Hematopoietic multipotent progenitor cell treated with erythropoietin and hydrocortisone succinate and interleukin-3 and kit ligand, for 15 days (in vitro differentiated cells): Measurements from ENCODE around the gene MBD3L1.

Source experiments
- DNase-seq: peaks from one replicate; pipeline ENCODE4 v3.0.0-alpha.2; 2015; ENCODE audit warnings: low spot score

MBD3L1 gene

DNA sequence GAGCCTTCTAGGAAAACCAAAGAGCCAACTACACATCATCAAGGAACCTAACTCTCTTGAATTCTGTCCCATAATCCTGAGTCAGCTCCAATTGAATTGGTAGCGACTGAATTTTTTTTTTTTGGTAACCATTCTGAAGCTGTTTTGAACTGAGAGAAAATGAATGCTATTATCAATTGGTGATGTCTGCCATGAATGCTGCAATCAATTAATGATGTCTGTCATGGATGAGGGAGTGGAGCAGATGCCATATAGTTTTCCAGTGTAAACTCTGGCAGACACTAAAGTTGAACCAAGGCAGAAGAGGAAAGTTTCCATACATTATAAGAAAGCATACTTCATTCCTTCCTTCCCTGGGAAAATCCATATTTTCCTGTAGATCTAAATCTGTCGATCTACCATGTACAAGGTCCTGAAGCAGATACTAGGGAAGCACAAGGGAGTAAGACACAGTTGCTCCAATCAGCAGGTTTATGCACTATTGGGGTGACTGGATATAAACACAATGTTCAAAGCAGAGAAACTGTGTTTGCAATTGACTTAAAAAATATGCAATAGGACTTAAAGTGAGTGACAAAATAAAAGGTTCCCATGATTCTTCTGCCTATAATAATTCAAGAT lies 48.8 kb downstream of the MBD3L1 start:
- no peak for DNase-seq

DNA sequence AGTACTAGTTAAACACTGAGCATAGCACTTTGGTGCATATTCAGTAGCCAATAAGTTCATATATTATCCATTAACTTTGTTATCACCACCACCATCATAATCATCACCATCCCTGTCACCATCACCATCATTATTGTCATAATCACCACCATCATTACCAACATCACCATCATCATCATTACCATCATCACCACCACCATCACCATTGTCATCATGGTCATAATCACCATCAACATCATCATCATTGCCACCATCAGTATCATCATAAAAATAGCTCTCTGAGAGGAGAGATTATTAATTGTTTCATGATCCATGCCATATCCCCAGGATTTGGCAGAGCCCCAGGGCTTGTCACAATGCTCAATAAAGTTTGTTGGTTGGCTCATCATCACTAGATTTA lies 49.3 kb downstream of the MBD3L1 start:
- DNase-seq: no peak

DNA sequence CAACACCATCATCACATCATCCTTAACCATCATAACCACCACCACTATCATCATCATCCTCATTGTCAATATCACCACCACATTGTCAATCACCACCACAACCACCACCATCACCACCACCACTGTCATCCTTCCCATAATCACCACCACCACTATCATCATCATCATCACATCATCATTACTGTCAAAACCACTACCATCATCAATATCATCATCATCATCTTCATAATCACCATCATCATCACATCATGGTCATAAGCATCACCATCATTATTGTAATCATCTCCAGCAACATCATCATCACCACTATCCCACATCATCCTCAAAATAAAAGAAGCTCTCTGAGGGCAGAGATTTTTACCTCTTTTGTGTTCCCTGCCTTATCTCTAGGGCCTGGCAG lies 52.2 kb downstream of the MBD3L1 start:
- DNase-seq: no peak

DNA sequence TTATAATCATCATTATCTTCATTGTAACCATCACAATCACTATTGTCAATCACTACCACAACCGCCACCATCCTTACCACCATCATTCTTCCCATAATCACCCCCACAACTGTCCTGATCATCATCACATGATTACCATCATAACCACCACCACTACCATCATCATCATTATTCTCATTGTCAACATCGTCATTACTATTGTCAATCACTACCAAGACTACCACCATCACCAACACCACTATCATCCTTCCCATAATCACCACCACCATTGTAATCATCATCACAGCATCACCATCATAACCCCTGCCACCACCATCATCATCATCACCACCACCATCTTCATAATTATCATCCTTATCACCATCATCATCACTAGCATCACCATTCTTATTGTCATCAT lies 55.2 kb downstream of the MBD3L1 start:
- no peak for DNase-seq

DNA sequence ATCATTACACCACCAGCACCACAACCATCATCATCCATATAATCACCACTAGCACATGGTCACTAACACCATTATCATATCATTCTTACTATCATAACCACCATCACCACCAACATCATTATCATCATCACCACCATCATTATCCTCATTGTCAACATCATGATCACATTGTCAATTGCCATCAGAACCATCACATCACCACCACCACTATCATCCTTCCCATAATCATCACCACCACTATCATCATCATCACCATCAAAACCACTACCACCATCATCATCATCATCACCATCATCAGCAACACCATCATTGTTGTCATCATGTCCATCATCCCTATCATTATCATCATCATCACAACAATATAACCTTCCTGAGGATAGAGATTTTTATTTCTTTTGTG lies 58.1 kb downstream of the MBD3L1 start:
- no peak for DNase-seq
